A673 (cell line): ENCODE measurements around the gene ADAMTS9. TPM values are rescaled to one million over a fixed set of nuclear protein-coding genes. Genes with fewer than 3 reads are reported as not detected.

Experiments used
- BruUV-seq: library from RNA; stranded (reverse); fragments of 400-500 nt; replicated peaks from 2 replicates; lab custom pipeline; 2021; lab: Mats Ljungman, UMichigan
- CTCF ChIA-PET: fragments of 300-600 bp; sonication (Branson Sonifier 250); formaldehyde crosslinking; loops from one replicate; lab custom pipeline; 2022; ENCODE audit warnings: antibody characterized with exemption; lab: Charles Lee
- POLR2A ChIA-PET: fragments of 300-600 bp; sonication (Branson Sonifier 250); formaldehyde crosslinking; loops from one replicate; lab custom pipeline; 2022; ENCODE audit warnings: antibody characterized with exemption; ENCODE audit not compliant: low non-redundant PET; lab: Charles Lee
- DNase-seq: peaks from one replicate; pipeline ENCODE4 v3.0.0-alpha.2; 2015; ENCODE audit warnings: low spot score
- H3K27ac ChIP-seq: fragments of 200-600 bp; sonication (generic); 2 replicates; pipeline ENCODE4 v1.5.1; 2016; ENCODE audit warnings: mixed run types, low read depth, mild to moderate bottlenecking, mixed read lengths, antibody characterized with exemption, low read length; ENCODE audit not compliant: poor library complexity, severe bottlenecking
- H3K27me3 ChIP-seq: fragments of 200-600 bp; sonication (generic); replicated peaks from 2 replicates; pipeline ENCODE4 v1.6.1; 2017; ENCODE audit warnings: mixed run types, low read depth, mild to moderate bottlenecking, mixed read lengths, antibody characterized with exemption, low read length; ENCODE audit not compliant: insufficient read depth, poor library complexity
- H3K36me3 ChIP-seq: fragments of 200-600 bp; sonication (generic); 2 replicates; pipeline ENCODE4 v1.6.1; 2016; ENCODE audit warnings: mixed run types, mild to moderate bottlenecking, mixed read lengths, antibody characterized with exemption, low read length; ENCODE audit not compliant: insufficient read depth, poor library complexity, severe bottlenecking
- H3K4me1 ChIP-seq: fragments of 200-600 bp; sonication (generic); 2 replicates; pipeline ENCODE4 v1.6.1; 2017; ENCODE audit warnings: mixed run types, mild to moderate bottlenecking, mixed read lengths, antibody characterized with exemption, low read length; ENCODE audit not compliant: insufficient read depth, poor library complexity, severe bottlenecking
- H3K4me3 ChIP-seq: fragments of 200-600 bp; sonication (generic); 2 replicates; pipeline ENCODE4 v1.5.1; 2016; ENCODE audit warnings: low read depth, mixed run types, mild to moderate bottlenecking, mixed read lengths, low read length; ENCODE audit not compliant: poor library complexity, severe bottlenecking
- H3K9me3 ChIP-seq: fragments of 200-600 bp; sonication (generic); 2 replicates; pipeline ENCODE4 v1.6.1; 2016; ENCODE audit warnings: mixed run types, low read depth, mild to moderate bottlenecking, mixed read lengths, antibody characterized with exemption, low read length; ENCODE audit not compliant: poor library complexity, severe bottlenecking
- EZH2 ChIP-seq: fragments of 200-600 bp; sonication (generic); IDR thresholded peaks from 2 replicates; pipeline ENCODE4 v1.6.1; 2017; ENCODE audit warnings: borderline replicate concordance, low read depth, mild to moderate bottlenecking, mixed read lengths, antibody characterized with exemption, low read length; ENCODE audit not compliant: poor library complexity, severe bottlenecking
- intact Hi-C: fragments of 100-400 bp; cut with micrococcal nuclease; formaldehyde crosslinking; loops from one replicate; pipeline ENCODE4 v1.10.0; 2022; ENCODE audit not compliant: unreplicated experiment
- total RNA-seq: library from RNA; stranded (reverse); gene quantifications from 2 replicates; pipeline ENCODE4 v1.2.3, GENCODE V29; 2021
- TF ChIP-seq, protein P1 (sequence below): fragments of 300-800, 200-600 bp; sonication (generic); conservative IDR thresholded peaks from 2 replicates; pipeline ENCODE4 v1.5.1; 2017; ENCODE audit warnings: low read depth, mild to moderate bottlenecking, antibody characterized with exemption, low read length, moderate library complexity, mixed read lengths

ADAMTS9 gene
- total RNA-seq, 1 experiment from 2014 or later: 0.26 TPM

DNA sequence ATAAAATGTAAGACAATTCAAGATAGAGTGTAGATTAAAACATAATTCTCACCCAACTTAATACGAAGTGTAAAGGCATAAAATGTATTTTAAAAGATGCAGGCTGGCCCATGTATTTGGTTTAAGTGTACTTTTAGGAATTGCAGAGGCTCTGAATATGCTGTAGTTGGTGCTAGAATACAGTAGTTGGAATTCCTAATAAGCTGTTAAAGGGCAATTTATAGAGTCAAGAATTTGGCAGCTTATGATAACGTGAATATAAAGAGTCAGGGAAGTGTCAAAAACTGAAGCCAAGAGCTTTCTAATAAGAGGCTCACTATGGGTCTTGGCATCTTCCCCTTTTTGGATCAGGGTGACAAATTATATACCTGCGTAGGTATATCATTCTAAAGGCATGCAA is 36.5 kb downstream of the ADAMTS9 start:
- no peak for DNase-seq
- POLR2A ChIA-PET: no interaction called here
- intact Hi-C loops: no loop called here
- H3K27me3 ChIP-seq: no peaks in the 10 kb centered on the region
- H3K4me1 ChIP-seq: no peaks in the 10 kb centered on the region
- no peak overlapping the region for H3K27ac ChIP-seq
- TF ChIP-seq EZH2: no peak
- TF ChIP-seq, protein P1, sequence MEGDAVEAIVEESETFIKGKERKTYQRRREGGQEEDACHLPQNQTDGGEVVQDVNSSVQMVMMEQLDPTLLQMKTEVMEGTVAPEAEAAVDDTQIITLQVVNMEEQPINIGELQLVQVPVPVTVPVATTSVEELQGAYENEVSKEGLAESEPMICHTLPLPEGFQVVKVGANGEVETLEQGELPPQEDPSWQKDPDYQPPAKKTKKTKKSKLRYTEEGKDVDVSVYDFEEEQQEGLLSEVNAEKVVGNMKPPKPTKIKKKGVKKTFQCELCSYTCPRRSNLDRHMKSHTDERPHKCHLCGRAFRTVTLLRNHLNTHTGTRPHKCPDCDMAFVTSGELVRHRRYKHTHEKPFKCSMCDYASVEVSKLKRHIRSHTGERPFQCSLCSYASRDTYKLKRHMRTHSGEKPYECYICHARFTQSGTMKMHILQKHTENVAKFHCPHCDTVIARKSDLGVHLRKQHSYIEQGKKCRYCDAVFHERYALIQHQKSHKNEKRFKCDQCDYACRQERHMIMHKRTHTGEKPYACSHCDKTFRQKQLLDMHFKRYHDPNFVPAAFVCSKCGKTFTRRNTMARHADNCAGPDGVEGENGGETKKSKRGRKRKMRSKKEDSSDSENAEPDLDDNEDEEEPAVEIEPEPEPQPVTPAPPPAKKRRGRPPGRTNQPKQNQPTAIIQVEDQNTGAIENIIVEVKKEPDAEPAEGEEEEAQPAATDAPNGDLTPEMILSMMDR: no peak
- no peaks in the 10 kb centered on the region for H3K9me3 ChIP-seq
- no peaks in the 10 kb centered on the region for H3K36me3 ChIP-seq
- BruUV-seq: no TSS peak
- no peak overlapping the region for H3K4me3 ChIP-seq
- CTCF ChIA-PET: no interaction called here

DNA sequence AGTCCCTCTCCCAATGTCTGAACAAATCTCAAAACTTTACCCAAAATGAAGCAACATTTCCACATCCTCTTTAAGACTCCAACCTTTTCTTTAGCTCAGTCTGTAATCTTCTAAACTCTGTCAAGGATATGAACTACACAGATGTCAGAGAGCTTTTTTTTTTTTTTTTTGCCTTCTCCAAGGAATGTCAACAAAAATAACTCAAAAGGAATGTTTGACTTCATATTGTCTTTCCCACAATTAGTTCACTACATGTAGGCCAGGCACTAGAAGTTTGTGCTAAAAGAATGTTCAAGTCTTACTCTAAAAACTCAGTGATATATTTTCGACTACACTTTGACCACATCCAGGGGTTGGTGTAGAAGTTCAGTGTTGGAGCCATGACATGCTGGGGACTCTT is 37.1 kb downstream of the ADAMTS9 start:
- TF ChIP-seq EZH2: no peak
- TF ChIP-seq, protein P1: no peak
- Histone ChIP-seq H3K36me3 (no peaks in the 10 kb centered on the region), H3K4me1 (no peaks in the 10 kb centered on the region), H3K4me3 (no peak overlapping the region), H3K27ac (no peak overlapping the region), H3K9me3 (no peaks in the 10 kb centered on the region), H3K27me3 (no peaks in the 10 kb centered on the region)
- ChIA-PET CTCF (no interaction called here), POLR2A (no interaction called here)
- intact Hi-C loops: no loop called here
- BruUV-seq: no TSS peak
- DNase-seq: no peak

DNA sequence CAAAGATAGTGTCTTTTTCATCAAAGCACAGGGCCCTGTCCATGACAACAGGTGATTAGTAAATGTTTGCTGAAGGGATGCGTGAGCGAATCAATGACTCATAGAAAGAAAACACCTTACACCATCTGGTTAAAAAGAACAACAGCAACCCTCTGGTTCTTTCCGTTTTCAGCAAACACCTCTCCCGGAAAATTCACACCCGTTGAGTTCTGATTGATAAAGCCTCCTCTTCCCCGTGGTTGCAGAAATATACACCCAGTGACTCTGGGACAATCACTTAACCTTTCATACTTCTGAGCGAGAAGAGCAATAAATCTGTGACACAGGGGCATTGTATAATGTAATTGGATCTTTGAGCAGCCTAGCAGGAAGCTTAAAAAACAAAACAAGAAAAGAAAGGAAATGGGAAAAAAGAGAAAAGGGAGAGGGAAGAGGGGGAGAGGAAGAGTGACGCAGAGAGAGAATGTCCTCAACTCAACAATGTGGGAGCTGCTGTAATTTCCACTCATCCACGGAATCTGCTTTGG is 37.6 kb downstream of the ADAMTS9 start:
- no peak overlapping the region for H3K4me3 ChIP-seq
- no peaks in the 10 kb centered on the region for H3K36me3 ChIP-seq
- DNase-seq: no peak
- intact Hi-C loops: no loop called here
- H3K9me3 ChIP-seq: no peaks in the 10 kb centered on the region
- no peak for TF ChIP-seq EZH2
- TF ChIP-seq, protein P1: no peak
- BruUV-seq: no TSS peak
- POLR2A ChIA-PET: no interaction called here
- CTCF ChIA-PET: no interaction called here
- H3K4me1 ChIP-seq: no peaks in the 10 kb centered on the region
- H3K27ac ChIP-seq: no peak overlapping the region
- no peaks in the 10 kb centered on the region for H3K27me3 ChIP-seq
